T-helper 2 cell treated with Interferon-gamma antibody and Interleukin-4, amounts not matched to agents 5 μg/mL and 100 μg/mL, for 36 hours (primary cell): ENCODE data around the gene CPED1.

Experiments
- DNase-seq: peaks from one replicate; pipeline ENCODE4 v3.0.0; 2021; ENCODE audit warnings: low spot score
- H3K27ac Mint-ChIP-seq: one replicate; pipeline ENCODE4 v1.8.0; 2021; ENCODE audit warnings: mild to moderate bottlenecking, mixed read lengths
- H3K27me3 Mint-ChIP-seq: one replicate; pipeline ENCODE4 v1.8.0; 2021; ENCODE audit warnings: low read depth, mixed read lengths
- H3K36me3 Mint-ChIP-seq: one replicate; pipeline ENCODE4 v1.8.0; 2021; ENCODE audit warnings: low read depth, mixed read lengths
- H3K4me1 Mint-ChIP-seq: one replicate; pipeline ENCODE4 v1.8.0; 2021; ENCODE audit warnings: low read depth, mixed read lengths
- H3K4me3 Mint-ChIP-seq: one replicate; pipeline ENCODE4 v1.8.0; 2022; ENCODE audit warnings: mild to moderate bottlenecking, moderate library complexity, mixed read lengths
- H3K9me3 Mint-ChIP-seq: one replicate; pipeline ENCODE4 v1.8.0; 2021; ENCODE audit warnings: mixed read lengths

The CPED1 gene

GRCh38 chr7:121343302-121343701 lies 354.8 kb downstream of the CPED1 start:
- Mint-ChIP-seq H3K27ac (no peak overlapping the region), H3K9me3 (no peaks in the 10 kb centered on the region), H3K36me3 (peaks cover 12% of the 10 kb centered on the region), H3K27me3 (peaks cover 1% of the 10 kb centered on the region), H3K4me1 (no peaks in the 10 kb centered on the region), H3K4me3 (no peak overlapping the region)
- no peak for DNase-seq

- Mint-ChIP-seq H3K27me3 (no peaks in the 10 kb centered on the region), H3K27ac (no peak overlapping the region), H3K36me3 (peaks cover 12% of the 10 kb centered on the region), H3K4me3 (no peak overlapping the region), H3K4me1 (no peaks in the 10 kb centered on the region), H3K9me3 (no peaks in the 10 kb centered on the region)
- no peak for DNase-seq
Observed at GRCh38 chr7:121344093-121344492, 355.6 kb downstream of the CPED1 start.

- Mint-ChIP-seq H3K9me3 (no peaks in the 10 kb centered on the region), H3K36me3 (peaks cover 12% of the 10 kb centered on the region), H3K4me1 (no peaks in the 10 kb centered on the region), H3K27me3 (no peaks in the 10 kb centered on the region), H3K4me3 (no peak overlapping the region), H3K27ac (no peak overlapping the region)
- DNase-seq = no peak
Observed at GRCh38 chr7:121344497-121344896, 356.0 kb downstream of the CPED1 start.
